Measurements from ENCODE around the gene ASMTL.
"Not testable (repeated sequence)": the region's sequence is repeated elsewhere in the genome, so short reads cannot be mapped to it uniquely, and the experiment has no call there.

The ASMTL gene

DNA sequence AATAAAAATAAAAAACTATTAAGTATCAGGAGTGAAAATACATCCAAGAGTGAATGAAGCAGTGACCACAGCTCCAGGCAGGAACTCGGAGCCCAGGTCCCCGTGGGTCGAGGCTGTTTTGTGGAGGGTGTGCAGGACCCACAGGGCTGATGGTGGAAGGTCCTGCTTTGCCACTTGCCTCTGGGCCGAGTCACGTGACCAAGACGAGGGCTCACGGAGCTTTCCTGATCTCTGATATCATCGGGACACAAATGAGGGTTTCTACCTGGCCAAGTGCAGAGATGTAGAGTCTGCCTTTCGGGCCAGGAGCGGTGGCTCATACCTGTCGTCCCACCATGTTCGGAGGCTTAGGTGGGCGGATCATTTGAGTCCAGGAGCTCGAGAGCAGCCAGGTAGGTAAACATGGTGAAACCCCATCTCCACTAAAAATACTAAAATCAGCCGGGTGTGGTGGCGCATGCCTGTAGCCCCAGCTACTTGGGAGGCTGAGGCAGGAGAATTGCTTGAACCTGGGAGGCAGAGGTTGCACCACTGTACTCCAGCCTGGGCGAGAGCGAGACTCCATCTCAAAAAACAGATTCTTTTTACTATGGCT is 68.0 kb downstream of the ASMTL start:
- in situ Hi-C loops (cut with MboI; ENCODE audit: low pct_unique_long_range_greater_than_20kb, low sequenced_read_pairs): no loop called here

DNA sequence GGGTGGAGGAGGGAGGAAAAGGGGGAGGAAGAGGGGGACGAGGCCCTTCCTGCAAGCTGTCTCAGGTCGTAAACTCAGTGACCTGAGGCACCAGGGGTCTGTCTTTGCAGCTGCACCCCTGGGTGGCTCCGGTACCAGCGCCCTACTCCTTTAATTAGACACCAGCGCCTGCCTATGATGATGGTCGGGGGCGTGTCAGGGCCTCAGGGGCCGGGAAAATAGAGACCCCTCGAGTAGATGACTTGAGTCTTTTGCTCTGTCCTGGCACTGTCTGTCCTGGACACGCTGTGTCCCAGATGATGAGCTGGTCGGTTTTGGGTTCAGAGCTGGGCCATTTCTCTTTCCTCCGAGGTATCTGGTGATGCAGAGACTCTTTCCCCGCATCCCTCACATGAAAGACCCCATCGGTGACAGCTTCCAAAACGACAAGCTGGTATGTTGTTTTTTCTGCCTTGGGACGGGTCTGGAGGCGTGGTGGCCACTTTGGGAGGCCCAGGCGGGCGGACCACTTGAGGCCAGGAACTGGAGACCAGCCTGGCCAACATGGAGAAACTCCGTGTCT is 72.0 kb downstream of the ASMTL start:
- in situ Hi-C loops (cut with MboI; ENCODE audit: low pct_unique_long_range_greater_than_20kb, low sequenced_read_pairs): no loop called here
- DNase-seq: peak; percentile 68

More for the DNA sequence above, 68.0 kb downstream of the ASMTL start:
- no peak for DNase-seq

DNA sequence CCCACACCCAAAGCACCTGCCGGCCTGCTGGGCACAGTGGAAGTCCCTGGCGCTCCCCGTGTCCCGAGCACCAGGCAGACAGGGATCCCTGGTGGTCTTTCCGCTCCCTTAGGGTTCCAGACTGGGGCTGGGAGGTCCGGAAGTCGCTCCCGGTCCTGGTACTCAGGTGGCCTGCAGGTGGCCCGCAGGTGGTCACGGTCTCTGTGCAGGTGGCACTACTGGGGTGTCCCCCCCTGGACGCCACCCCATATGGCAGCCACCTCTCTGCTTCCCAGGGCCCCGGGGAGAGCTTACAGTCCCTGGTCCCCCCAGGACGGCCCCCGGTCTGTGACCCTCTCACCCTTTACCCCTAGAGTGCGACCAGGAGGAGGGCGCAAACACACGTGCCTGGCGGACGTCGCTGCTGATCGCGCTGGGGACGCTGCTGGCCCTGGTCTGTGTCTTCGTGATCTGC is 74.4 kb downstream of the ASMTL start:
- in situ Hi-C loops (cut with MboI; ENCODE audit: low pct_unique_long_range_greater_than_20kb, low sequenced_read_pairs): no loop called here
- no peak for DNase-seq

DNA sequence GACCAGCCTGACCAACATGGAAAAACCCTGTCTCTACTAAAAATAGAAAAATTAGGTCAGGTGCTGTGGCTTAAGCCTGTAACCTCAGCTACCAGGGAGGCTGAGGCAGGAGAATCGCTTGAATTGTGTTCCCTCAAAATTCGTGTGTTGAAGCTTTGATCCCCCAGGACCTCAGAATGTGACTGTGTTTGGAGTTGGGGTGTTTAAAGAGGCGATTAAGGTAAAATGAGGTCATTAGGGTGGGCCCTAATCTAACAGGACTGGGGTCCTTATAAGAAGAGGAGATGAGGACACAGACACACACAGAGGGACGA is 84.4 kb downstream of the ASMTL start:
- in situ Hi-C loops (cut with MboI; ENCODE audit: low pct_unique_long_range_greater_than_20kb, low sequenced_read_pairs): no loop called here
- DNase-seq: no peak

DNA sequence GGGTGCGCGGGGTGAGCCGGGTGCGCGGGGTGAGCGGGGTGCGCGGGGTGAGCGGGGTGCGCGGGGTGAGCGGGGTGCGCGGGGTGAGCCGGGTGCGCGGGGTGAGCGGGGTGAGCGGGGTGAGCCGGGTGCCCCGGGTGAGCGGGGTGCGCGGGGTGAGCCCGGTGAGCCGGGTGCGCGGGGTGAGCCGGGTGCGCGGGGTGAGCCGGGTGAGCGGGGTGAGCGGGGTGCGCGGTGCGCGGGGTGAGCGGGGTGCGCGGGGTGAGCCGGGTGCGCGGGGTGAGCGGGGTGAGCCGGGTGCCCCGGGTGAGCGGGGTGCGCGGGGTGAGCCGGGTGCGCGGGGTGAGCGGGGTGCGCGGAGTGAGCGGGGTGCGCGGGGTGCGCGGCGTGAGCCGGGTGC is 86.3 kb downstream of the ASMTL start:
- DNase-seq; in situ Hi-C loops (cut with MboI; ENCODE audit: low pct_unique_long_range_greater_than_20kb, low sequenced_read_pairs): not testable (repeated sequence)

DNA sequence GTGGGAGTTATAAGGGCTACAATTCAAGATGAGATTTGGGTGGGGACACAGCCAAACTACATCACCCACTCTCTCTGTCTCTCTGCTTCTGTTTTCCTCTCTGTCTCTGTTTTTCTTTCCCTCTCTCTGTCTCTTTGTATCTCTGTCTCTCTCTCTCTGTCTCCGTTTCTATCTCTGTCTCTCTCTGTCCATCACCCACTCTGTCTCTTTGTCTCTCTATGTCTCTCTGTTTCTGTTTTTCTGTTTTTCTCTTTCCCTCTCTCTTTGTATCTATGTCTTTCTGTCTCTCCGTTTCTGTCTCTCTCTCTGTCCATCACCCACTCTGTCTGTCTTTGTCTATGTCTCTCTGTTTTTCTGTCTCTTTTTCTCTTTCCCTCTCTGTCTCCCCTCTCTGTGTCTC is 90.8 kb downstream of the ASMTL start:
- no peak for DNase-seq
- in situ Hi-C loops (cut with MboI; ENCODE audit: low pct_unique_long_range_greater_than_20kb, low sequenced_read_pairs): no loop called here

DNA sequence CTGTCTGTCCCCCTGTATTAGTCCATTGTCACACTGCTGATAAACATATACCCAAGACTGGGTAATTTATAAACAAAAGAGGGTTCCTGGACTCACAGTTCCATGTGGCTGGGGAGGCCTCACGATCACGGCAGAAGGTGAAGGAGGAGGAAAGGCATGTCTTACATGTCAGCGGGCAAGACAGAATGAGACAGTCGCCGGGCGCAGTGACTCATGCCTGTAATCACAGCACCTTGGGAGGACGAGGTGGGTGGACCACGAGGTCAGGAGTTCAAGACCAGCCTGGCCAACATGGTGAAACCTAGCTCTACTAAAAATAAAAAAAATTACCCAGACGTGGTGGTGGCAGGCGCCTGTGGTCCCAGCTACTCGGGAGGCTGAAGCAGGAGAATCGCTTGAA is 91.4 kb downstream of the ASMTL start:
- no peak for DNase-seq
- in situ Hi-C loops (cut with MboI; ENCODE audit: low pct_unique_long_range_greater_than_20kb, low sequenced_read_pairs): no loop called here

DNA sequence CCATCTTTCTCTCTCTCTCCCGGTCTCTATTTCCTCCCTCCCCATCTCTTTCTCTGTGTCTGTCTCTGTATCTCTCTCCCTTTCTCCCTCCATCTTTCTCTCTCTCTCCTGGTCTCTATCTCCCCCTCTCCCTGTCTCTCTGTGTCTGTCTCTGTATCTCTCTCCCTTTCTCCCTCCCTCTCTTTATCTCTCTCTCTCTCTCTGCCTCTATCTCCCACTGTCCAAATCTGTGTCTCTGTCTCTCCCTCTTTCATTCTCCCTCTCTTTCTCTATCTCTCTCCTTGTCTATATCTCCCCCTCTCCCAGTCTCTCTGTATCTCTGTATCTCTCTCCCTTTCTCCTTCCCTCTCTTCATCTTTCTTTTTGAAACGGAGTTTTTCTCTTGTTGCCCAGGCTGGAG is 92.5 kb downstream of the ASMTL start:
- in situ Hi-C loops (cut with MboI; ENCODE audit: low pct_unique_long_range_greater_than_20kb, low sequenced_read_pairs): no loop called here
- no peak for DNase-seq

DNA sequence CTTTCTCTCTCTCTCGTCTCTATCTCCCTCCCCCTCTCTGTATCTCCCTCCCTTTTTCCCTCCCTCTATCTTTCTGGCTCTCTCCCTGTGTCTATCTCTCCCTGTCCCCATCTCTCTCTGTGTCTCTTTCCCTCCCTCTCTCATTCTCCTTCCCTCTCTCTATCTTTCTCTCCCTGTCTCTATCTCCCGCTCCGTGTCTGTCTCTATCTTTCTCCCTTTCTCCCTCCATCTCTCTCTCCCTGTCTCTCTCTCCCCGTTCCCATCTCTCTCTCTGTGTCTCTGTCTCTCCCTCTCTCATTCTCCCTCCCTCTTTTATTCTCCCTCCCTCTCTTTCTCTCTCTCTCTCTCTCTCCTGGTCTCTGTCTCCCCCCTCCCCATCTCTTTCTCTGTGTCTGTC is 93.2 kb downstream of the ASMTL start:
- no peak for DNase-seq
- in situ Hi-C loops (cut with MboI; ENCODE audit: low pct_unique_long_range_greater_than_20kb, low sequenced_read_pairs): no loop called here

DNA sequence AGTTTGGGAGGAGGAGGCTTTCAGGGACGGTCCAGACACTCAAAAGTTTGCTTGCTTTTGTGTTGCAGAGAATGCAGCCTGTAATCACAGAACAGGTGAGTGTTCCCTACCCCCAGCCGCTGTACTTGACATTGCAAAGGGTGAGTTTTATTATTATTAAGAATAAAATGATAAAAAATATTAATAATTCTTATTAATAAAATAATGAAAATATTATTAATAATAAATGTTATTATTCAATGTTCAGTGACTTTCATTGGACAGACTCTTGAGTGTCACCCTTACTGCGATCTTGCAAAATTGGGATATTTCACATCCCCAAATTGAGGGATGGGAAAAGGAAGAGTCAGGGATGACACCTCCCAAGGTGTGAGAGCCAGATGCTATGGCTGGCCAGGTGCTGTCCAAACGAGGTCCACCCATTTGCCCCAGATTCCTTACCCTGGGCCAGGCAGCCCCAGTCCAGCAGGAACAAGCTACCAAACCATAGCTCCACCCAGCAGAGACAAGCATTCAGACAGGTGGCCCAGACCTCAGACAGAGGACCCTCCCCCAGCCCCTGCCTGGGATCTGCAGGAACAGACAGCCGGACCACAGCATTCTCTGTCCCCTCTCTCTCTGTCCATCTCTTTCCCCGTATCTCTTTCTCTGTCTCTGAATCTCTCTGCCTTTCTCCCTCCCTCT is 93.8 kb downstream of the ASMTL start:
- DNase-seq: no peak
- in situ Hi-C loops (cut with MboI; ENCODE audit: low pct_unique_long_range_greater_than_20kb, low sequenced_read_pairs): no loop called here

DNA sequence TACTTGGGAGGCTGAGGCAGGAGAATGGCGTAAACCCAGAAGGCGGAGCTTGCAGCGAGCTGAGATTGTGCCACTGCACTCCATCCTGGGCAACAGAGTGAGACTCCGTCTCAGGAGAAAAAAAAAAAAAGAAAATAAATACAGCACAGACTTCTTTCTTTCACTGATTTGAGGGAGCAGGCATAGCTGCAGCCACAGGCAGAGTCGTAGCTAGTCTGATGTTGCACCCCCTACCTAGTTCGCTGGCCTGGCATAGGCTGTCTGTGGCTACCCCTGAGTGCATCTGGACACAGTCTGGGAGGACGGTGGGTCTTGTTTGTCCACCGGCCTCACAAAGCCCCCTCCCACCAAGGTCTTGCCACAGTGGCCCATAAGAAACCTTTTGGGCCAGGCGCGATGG is 94.7 kb downstream of the ASMTL start:
- in situ Hi-C loops (cut with MboI; ENCODE audit: low pct_unique_long_range_greater_than_20kb, low sequenced_read_pairs): no loop called here
- DNase-seq: no peak

DNA sequence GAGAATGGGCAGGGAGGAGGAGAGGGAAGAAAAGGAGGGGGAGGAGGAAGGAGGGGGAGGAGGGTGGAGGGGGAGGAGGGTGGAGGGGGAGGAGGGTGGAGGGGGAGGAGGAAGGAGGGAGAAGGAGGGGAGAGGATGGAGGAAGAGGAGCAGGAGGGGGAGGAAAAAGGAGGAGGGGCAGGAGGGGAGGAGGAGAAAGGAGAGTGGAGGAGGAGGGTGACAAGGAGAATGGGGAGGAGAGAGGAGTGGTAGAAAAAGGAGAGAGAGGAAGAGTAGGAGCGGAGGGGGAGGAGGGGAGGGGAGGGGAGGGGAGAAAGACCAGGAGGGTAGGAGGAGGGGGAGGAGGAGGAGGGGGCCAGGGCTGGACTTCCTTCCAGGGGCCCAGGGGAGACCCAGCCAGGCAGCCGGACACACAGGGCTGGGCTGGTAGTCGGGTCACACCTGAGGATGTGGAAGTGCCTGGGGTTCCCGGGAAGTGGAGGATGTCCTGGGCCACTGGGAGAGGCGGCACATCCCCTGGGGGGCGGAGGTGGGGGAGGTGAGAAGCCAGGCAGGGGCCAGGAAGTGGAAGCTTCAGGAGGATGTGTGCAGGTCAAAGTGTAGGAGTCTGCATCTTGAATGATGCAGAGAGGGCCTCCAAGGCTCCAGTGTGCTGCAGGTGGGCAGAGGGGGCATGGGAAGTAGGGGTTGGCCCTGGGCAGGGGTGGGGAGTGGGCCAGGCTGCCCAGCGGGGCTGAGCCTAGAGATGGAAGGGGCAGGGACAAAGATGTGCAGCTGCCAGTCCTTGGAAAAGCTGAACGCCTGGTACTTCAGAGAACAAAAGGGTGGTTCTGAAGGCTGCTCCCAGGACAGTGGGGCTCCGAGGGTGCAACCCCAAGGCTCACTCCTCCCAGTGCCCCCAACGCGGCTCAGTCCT is 97.3 kb downstream of the ASMTL start:
- in situ Hi-C loops (cut with MboI; ENCODE audit: low pct_unique_long_range_greater_than_20kb, low sequenced_read_pairs): no loop called here
- DNase-seq: no peak

DNA sequence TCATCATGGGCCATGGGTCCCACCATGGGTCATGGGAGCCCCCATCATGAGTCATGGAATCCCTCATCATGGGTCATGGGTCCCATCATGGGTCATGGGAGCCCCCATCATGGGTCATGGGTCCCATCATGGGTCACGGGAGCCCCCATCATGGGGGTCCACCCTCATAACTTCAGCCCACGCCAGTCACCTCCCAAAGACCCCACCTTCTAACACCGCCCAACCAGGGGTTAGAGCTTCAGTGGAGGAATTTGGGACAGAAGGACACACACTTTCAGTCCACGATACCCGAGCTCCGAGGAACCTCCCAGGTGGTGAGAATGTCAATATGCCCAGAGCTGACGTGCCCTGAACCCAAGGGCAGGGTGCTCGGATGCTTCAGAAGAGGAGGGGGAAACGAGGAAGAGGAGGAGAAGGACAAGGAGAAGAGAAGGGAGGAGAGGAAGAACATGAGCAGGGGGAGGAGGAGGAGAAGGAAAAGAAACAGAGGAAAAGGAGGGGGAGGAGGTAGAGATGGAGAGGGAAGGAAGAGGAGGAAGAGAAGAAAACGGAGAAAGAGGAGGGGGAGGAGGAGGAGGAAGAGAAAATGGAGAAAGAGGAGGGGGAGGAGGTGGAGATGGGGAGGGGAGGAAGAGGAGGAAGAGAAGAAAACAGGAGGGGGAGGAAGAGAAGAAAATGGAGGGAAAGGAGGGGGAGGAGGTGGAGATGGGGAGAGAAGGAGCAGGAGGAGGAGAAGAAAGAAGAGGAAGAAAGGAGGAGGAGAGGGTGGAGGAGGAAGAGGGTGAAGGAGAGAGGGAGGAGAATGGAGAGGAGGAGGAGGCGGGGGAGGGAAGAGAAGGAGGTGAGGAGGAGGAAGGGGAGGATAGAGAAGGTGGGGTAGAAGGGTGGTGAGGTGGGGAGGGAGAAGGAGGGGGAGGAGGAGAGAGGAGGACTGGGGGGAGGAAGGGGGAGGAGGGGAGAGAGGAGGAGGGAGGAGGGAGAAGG is 98.4 kb downstream of the ASMTL start:
- no peak for DNase-seq
- in situ Hi-C loops (cut with MboI; ENCODE audit: low pct_unique_long_range_greater_than_20kb, low sequenced_read_pairs): no loop called here
